Measurements from ENCODE around the gene CNMD.

CNMD gene

DNA sequence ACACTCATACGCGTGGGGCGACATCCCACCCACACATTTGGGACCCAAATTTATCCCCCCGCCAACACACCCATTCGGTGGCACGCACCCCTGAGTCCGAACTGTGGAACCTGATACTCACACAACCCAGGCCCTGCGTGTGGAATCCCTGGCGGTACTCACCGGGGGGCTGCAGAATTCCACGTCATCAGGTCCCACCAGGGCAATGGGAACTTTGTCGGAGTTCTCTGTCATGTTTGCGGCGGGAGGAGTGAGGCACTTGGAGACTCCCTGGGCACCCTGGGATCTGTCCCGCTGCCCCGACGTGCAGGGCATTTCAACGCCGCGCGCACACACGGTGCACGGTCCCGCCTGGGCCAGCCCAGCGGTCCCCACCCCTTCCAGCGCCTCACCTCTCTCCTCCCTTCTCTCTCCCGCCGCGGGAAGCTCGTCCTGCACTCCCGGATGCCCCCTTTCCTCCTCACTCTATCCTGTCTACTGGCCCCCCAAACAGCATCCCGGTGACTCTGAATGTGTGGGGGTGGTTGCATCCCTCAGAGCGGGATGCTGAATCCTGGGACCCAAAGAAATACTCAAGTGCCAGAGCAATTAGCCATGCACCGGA is at the start of gene CNMD:
Gene CNMD (minus strand): TSS at position 353 of the 604 bp plus-strand sequence. CDS start 119 bp downstream, at position 234.
- no peak for DNase-seq (ENCODE audit: low spot score)

DNA sequence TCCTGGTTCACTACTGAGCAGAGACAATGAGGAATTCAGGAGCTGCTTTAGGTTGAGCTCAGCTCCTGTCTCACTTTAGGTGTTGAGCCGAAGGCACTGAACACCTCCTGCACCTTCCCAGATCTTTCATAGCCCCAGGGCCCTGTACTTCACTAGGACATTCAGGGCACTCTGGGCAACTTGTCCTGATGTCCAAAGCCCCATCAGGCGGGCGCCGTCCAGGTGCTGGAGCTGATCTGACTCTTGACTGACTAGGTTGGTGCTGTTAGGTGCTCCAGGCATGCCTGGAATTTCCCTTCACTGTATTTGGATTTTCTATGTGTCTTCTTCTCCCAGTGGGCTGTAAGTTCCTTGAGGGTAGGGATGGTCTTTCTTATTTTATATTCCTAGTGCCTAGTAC is 48.4 kb upstream of the CNMD start:
- no peak for DNase-seq (ENCODE audit: low spot score)

DNA sequence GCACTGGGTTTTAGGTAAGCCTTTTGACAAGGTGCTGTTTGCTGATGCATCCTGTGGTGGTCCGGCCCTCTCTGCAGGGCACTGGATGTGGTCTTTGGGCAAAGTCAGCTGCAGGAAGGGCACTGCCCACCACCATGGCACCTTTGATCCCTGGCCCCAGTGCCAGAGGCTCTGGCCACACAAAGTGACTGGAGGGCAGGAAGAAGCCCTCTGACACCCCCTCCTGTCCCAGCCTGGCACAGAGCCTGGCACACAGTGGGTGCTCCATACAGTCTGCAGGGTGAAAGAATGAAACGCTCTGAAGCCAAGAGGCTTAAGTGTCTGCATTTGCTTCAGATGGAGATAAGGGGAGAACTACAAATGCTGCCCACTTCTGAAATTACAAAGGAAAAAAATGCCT is 47.6 kb upstream of the CNMD start:
- DNase-seq (ENCODE audit: low spot score): no peak

DNA sequence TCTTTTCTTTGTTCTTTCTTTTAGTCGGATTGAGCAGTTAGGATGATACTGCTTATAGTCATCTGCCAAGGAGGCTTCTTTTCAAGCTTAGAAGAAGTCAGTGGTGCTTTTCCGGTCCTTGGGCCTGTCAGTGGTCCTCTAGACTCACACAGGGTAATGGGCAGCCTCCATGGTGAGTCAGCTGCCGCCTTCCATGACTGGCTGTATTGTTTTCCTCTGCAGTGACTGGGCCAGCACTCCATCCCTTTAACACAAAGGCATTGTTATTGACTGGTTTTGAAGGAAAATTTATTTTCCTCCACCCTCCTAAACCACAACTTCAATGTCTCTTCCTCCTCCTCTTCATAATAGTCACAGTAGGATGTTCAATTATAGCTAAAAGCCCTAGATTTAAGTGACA is 47.1 kb upstream of the CNMD start:
- DNase-seq (ENCODE audit: low spot score): no peak

DNA sequence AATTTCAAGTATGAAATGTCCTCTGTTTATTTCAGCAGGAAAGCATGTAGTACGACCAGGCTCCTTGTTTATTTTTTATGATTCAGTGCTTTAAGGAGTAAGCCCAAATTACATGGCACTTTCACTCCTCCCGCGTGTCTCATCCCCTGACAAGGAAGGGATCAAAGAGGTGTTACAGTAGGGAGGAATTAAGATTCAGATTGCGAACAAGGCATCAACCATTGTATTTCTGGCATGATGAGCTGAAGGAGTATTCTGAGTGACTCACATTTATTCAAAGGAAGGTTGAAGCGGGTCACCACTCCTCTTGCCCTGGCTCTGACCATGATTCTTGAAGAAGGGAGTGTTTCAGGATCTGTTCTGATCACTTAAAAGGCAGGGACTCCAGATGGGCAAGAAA is 46.1 kb upstream of the CNMD start:
- DNase-seq (ENCODE audit: low spot score): no peak

DNA sequence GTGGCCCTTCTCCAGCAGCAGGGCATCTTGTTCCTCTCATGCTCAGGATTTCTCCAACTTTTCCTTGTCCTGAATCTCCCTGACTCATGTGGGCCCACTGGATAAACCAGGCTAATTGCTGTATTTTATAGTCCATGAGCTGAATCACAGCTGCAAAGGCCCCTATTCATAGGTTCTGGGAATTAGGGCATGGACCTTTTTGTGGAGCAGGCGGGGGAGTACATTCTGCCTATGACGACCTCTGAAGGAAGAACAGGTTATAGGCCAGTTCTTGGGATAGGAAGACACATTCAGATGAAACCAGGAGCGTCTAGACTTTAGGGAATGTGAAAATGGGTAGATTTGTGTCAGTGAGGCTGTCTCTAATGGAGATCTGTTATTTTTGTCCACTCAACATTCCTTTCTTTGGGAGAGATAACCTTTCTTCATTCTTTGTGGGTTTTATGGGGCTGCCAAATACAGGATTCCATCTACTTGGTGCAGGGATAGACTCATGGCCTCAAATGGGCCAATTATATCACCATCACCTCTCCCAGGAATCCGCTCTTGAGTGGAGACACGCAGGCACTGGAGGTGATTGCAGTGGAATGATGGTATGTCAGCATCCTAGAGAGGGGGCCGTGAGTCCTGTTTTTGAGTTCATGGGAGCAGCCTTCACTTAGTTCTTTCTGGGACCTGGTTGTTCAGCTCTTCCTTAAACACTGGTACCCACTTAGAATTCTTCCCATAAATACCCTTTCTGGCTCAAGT is 45.1 kb upstream of the CNMD start:
- no peak for DNase-seq (ENCODE audit: low spot score)

DNA sequence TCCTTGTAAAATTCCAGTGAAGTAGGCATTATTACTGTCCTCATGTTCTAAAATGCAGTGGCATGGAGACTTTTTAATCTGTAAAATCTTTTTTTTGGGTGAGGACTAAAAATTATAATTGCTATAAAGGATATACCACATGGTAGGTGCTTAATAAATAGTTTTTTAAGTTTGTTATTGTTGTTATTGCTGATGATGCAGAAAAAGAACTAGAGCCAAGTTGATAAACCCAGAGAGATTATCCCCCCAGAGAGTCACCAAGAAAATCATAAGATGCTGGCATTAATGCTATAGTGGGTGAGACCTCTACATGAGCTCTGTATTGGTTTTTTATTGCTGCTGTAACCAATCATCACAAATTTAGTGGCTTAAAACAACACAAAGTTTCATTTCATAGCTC is 44.3 kb upstream of the CNMD start:
- no peak for DNase-seq (ENCODE audit: low spot score)

DNA sequence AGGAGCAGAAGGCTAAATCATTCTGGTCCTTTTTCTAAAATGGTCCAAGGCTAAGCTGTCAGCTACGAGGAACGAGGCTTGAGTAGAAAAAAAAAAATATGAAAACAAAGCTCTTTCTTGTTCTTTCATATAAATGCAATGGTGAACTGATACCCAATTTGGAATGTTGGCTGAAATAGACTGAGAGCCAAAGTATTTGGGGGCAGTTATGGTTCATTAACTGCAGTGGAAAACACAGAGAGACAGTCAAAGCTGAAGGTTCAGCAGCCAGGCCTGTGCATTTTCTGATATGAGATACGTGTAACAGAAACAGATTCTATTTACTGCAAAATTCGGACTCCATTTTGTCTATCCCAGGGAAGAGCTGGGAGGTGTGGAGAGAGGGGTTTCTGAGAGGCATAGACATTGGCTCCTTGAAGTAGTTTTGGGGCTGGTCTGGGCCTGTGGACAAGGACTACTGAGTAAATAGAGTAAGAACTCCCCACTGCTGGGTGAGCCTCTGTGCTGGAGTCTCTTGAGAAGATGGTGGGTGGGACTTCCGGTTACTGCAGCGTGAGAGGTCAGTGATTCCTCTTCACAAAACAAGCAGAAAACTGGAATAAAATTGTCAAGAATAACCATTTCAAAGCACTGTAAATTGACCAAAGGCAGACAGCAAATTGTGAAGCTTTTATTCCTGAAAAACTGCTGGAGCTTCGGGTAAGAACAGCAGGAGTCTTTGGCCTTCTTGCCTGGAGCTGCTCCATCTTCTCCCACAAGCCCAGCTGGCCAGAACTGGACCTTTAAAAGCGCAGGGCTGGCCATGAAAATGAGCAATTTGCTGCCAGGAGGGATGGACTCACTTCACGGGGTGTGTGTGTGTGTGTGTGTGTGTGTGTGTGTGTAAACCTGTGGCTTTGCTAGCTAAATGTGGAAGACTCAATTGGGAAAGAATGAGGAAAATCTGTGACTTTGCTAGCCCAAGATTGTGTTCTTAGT is 43.1 kb upstream of the CNMD start:
- no peak for DNase-seq (ENCODE audit: low spot score)

DNA sequence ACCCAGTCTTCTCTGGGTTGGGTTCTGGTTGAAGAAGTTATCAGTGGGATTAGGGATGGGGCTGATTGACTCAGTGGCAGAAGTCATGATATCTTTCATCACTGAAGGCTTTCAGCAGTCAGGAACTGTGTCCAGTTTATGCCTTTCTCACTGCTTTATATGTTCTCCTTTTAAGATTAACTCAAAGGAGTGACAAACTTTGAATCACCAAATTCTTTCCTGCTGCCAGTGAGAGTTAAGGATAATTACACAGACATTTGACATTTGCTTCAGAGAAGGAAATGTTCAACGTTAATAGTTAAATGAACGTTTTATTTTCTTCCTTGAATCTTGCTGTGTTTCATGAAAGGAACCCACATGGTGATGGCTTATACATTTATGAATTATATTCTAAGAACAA is 41.0 kb upstream of the CNMD start:
- no peak for DNase-seq (ENCODE audit: low spot score)

DNA sequence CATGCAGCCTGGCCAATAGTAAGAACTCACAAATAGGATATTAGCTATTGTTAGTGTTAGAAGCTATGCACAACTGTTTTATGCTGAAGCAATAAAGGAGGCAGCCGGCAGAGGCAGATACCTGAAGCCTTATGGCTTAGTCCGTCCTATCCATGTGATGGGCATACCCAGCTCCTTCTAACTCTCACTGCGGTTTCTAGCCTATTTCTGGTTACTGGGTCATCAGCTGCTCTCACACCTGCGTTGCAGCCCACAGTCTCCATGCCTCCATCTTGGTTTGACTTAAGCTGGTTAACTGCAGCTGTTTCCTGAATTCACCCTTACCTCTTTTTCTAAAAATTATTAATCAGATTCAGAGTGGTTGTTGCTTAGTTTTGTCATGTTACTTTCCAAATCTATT is 40.5 kb upstream of the CNMD start:
- DNase-seq (ENCODE audit: low spot score): no peak

DNA sequence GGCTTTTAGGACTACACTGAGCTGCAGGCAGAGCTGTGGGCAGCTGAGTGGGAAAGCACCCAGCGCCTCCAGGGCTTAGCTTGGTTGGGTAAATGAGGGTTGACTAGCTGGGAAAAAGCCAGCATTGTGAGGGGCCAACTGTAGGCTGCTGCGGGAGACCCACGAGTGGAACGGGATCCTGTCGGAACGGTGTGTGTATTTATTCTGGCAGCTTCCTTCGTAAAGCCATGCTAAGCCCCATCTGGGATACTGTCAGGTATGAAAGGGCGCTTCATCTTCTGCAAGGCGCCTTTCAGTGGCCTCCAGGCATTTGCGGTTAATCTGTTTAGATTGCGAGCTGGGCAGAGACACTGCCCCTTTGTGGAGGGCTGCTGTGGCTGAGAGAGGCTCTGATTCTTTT is 39.5 kb upstream of the CNMD start:
- no peak for DNase-seq (ENCODE audit: low spot score)

DNA sequence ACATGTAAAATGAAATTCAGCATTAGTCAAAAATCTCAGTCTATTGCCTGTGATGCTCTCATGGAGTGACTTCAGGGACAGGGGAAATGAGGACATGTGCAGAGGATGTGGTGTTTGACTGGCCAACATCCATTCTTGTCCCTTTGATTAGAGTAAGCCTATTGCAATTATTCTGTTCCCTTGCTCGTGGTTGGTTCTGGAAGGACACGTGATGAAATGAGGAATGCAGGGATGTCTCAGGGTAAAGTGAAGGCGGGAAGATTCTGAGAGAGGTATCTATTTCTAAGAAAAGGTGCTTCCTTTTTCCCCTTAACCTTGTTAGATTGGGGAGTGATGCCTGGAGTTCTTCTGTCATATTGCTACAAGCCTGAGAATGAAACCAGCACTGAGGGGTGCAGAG is 37.1 kb upstream of the CNMD start:
- DNase-seq (ENCODE audit: low spot score): no peak

DNA sequence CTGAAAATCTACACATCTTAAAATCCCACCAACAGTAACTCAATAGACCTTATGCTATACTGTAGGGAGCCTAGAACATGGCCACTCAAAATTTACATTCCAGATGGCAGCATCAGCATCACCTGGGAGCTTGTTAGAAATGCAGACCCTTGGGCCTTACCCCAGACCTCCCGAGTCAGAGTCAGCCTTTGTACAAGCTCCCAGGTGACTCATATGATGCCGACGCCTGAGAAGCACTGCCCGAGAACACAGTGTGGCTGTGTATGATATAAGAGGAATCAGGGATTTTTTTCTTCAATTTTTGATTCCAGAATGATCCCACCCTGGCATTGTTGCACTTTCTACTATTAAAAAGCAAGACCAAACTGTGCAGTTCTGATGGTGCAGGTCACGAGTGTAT is 35.9 kb upstream of the CNMD start:
- no peak for DNase-seq (ENCODE audit: low spot score)

DNA sequence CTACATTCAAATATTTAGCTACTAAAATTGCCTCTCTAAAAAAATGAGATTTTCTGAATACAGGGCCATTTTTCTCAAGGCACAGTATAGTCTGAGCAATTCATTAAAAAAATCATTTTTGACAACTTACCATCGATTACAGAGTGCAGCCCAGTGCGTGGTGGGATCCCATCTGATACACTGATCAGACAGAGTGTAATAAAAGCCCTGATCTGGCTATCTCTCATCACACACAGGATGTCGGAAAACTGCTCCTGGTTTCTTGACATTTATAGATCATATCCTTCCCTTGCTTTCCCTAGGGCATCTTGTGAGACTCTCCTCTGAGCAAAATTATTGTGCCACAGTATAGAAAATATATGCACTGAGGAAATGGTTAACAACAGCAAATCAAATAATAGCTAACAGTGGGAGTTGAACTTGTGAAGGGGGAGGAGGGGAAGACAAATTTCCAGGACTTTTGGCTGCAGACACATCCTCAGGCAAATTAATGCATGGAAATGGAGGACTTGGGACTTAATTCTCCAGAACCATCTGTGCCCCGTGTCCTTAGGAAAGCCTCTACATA is 28.4 kb upstream of the CNMD start:
- no peak for DNase-seq (ENCODE audit: low spot score)

DNA sequence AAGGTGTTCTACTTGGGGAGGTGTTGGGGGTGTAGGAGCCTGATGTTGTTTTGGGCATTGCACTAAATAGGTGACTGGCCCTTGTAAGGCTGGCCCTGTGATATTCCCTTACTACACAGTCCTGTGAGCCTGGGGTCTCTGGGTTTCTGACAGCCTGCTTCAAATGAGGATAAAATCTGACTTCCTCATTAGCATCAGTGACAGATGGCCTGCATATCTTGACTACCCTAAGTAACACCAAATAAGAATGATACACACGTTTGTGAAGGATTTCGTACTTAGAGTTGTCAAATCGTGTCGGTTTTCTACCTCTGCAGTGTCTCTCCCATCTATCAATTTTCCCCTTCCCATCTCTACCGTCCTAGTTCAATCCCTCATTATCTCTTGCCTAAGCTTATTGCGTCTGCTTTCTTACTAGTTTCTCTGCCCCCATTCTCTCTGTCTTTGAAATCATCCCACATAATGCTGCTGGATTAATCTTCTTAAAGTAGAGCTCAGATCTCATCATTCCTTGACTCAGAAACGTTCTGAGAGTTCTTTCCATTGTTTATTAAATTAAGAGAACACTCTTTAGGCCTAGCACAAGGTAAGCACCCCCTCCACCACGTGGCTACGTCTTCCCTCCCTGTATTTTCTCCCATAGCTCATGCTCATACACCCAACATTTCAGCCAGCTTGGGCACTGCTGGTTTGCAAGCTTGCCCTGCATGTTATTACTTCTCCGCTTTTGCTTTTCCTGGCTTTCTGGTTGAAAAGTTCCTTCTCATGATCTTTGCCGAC is 26.2 kb upstream of the CNMD start:
- no peak for DNase-seq (ENCODE audit: low spot score)

DNA sequence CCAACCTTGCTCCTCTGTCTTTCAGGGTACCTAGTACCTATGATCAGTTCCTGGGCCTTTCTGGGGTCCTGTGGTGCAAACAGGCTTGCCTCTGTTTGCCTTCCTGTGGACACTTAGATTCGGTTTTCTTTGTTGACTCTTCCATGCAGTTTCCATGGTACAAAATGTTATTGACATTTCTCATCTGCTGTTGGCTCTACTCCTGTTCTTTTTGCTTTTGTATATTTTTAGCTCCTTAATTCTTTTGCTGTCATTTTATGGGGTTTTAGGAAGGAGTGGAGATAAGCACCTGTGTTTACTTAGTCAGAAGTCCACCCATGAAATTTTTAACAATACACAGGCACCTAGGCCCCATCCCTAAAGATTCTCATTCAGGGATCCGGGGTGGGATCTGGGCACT is 20.5 kb upstream of the CNMD start:
- DNase-seq (ENCODE audit: low spot score): no peak

DNA sequence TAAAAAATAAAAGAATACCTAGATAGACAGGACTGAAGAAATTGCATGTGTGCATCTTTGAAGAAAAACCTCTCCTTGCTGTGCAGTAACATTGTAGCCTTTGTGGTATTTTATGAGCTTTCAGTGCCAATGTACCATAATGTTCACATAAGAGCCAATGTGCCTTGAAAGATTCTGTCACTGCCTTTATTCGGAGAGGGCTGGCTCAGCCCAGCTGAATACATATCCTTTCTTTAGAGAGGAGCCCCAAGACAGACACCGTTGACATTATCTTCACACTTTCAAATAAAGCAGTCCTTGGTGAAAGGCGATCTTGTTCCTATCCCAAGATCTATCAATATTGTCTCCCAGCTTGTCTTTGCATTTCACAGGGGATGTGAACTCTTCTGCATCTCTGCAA is 18.5 kb upstream of the CNMD start:
- no peak for DNase-seq (ENCODE audit: low spot score)

DNA sequence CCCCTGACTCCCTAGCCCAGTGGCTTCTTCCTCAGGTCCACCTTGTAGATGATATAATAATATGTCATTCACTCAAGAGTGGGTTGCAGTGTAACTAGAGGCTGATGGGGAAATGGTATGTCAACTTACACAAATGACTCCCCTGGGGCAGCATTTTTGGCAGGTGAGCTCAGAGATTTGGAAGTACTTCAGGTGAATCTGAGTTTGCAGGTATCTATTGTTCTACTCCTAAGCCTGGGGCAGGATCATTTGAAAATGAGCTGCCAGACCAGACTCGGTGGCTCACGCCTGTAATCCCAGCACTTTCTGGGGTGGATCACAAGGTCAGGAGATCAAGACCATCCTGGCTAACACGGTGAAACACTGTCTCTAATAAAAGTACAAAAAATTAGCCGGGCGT is 11.6 kb upstream of the CNMD start:
- DNase-seq (ENCODE audit: low spot score): no peak

DNA sequence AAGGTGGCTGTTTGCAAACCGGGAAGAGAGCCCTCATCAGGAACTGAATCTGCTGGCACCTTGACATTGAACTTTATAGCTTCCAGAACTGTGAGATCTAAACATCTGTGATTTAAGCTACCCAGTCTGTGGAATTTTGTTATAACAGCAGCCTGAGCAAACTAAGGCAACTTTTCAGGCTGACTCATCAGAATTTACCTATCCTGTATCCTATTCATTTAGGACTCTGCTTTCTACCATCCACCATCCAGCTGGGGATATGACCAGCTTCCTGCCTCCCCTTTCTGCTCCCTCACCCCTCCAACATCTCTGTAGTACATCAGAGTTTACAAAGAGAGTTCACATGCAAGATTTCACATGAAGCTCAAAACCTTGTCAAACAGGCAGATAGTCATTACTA is 11.1 kb upstream of the CNMD start:
- no peak for DNase-seq (ENCODE audit: low spot score)

DNA sequence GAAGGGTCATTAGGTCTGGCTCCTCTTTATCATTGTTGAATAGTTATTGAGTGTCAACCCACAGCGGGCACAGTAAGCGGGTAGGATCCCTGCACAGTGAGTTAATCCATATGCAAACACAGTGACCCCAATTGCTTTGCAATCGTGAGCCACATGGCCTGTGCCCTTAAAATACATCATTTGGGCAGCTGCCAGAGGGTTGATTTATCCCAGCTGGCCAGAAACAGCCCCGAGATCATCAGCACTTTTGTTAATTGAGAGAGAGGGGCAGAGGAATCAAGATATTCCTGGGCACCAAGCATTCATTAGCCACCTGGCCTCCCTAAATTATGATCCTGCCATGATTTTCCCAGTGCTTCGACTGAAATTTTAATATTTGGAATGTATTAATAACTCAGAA is 9.8 kb upstream of the CNMD start:
- no peak for DNase-seq (ENCODE audit: low spot score)

DNA sequence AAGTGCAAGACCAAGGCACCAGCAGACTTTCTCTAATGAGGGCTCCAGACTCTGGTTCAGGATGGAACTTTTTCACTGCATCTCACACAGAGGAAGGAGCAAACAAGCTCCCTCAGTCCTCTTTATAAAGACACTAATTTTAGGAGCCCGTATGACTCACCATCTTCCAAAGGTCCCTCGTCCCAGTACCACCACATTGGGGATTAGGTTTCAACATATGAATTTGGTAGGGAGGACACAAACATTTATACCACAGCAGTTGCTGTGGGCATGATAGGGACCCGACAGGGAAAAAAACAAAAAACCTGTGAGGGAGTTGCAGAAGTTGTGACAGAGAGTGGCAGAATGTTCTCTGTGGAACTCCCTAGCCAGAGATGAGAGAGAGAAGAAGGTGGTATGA is 6.5 kb upstream of the CNMD start:
- DNase-seq (ENCODE audit: low spot score): no peak

DNA sequence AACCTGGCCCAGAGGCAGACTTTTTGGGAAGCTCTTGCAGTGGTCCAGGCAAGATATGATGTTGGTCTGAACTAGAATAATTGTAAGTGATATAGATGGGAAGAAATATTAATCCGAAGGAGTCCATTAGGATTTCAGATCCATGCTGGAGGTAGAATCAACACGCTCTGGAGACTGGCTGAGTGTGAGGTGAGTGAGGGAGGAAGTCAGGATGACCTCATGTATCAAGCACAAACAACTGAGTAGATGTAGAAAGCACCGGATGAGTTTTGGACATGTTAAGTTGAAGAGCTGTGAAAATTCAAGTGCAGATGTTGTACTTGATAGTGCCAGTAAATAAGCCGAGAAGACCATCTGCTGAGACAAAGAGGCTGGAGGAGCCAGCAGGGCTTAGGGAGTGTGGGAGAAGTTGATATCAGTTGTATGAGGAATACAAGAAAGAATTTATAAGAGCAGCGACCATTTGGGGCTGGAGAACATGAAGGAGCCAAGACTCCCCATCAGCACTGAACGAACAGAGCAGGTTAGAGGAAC is 5.3 kb upstream of the CNMD start:
- DNase-seq (ENCODE audit: low spot score): no peak
